Caco-2 (cell line): ENCODE results near the gene PLEKHF1. TPM values are rescaled to one million over a fixed set of nuclear protein-coding genes. Genes with fewer than 3 reads are reported as not detected.

Experiments used
- BruUV-seq: library from RNA; stranded (reverse); fragments of 400-500 nt; replicated peaks from 2 replicates; lab custom pipeline; 2021; lab: Mats Ljungman, UMichigan
- CTCF ChIA-PET: fragments of 300-600 bp; sonication (Branson Sonifier 250); formaldehyde crosslinking; loops from one replicate; lab custom pipeline; 2022; ENCODE audit warnings: antibody characterized with exemption; lab: Charles Lee
- POLR2A ChIA-PET: fragments of 300-600 bp; sonication (Branson Sonifier 250); formaldehyde crosslinking; loops from one replicate; lab custom pipeline; 2022; ENCODE audit warnings: antibody characterized with exemption; lab: Charles Lee
- DNase-seq, 2 experiments: peaks; one replicate each; pipeline versions ENCODE4 v3.0.0 to v3.0.0-alpha.2; 2020 to 2022
- H3K27me3 ChIP-seq: replicated peaks from 2 replicates; pipeline ENCODE4 v1.6.0; 2011; ENCODE audit warnings: low read length; ENCODE audit not compliant: control insufficient read depth, insufficient read depth
- H3K36me3 ChIP-seq: 2 replicates; pipeline ENCODE4 v1.5.1; 2011; ENCODE audit warnings: low read length; ENCODE audit not compliant: control insufficient read depth, insufficient read depth
- H3K4me1 ChIP-seq: fragments of 250-450 bp; sonication (Bioruptor Pico); 2 replicates; pipeline ENCODE4 v1.5.1; 2020; ENCODE audit warnings: mild to moderate bottlenecking
- H3K4me3 ChIP-seq: 2 replicates; pipeline ENCODE4 v1.5.1; 2011; ENCODE audit warnings: low read depth, mild to moderate bottlenecking, control low read depth, low read length
- H3K9me3 ChIP-seq: fragments of 250-450 bp; sonication (Bioruptor Pico); 2 replicates; pipeline ENCODE4 v1.5.1; 2020; ENCODE audit warnings: mild to moderate bottlenecking, moderate library complexity
- H3K27ac Mint-ChIP-seq: one replicate; pipeline ENCODE4 v1.8.0; 2022; ENCODE audit warnings: mixed read lengths; ENCODE audit not compliant: unreplicated experiment
- H3K27me3 Mint-ChIP-seq: one replicate; pipeline ENCODE4 v1.8.0; 2022; ENCODE audit warnings: mixed read lengths; ENCODE audit not compliant: insufficient read depth, unreplicated experiment
- H3K36me3 Mint-ChIP-seq: one replicate; pipeline ENCODE4 v1.8.0; 2022; ENCODE audit warnings: mild to moderate bottlenecking, mixed read lengths; ENCODE audit not compliant: insufficient read depth, unreplicated experiment
- H3K4me1 Mint-ChIP-seq: one replicate; pipeline ENCODE4 v1.8.0; 2022; ENCODE audit warnings: low read depth, mixed read lengths; ENCODE audit not compliant: unreplicated experiment
- H3K4me3 Mint-ChIP-seq: one replicate; pipeline ENCODE4 v1.8.0; 2022; ENCODE audit warnings: mild to moderate bottlenecking, moderate library complexity, mixed read lengths; ENCODE audit not compliant: unreplicated experiment
- H3K9me3 Mint-ChIP-seq: one replicate; pipeline ENCODE4 v1.8.0; 2022; ENCODE audit warnings: mixed read lengths; ENCODE audit not compliant: unreplicated experiment
- intact Hi-C: fragments of 100-400 bp; cut with micrococcal nuclease; formaldehyde crosslinking; loops from one replicate; pipeline ENCODE4 v1.10.0; 2022; ENCODE audit not compliant: unreplicated experiment
- total RNA-seq: library from RNA; stranded (reverse); gene quantifications from 2 replicates; pipeline ENCODE4 v1.2.3, GENCODE V29; 2022
- TF ChIP-seq, protein P1 (sequence below), 2 experiments: fragments of 200-600 bp in 1 of 2; IDR thresholded peaks; 1 replicate in 1 of 2; 2 replicates in 1 of 2; pipeline versions ENCODE4 v1.5.1 to v1.8.0; 2011 to 2022; ENCODE audit warnings: antibody characterized with exemption in 1 of 2, control low read depth in 1 of 2, inconsistent platforms in 1 of 2, low read depth in 1 of 2, low read length in 1 of 2, mild to moderate bottlenecking in 1 of 2, moderate library complexity in 1 of 2; ENCODE audit not compliant: insufficient read depth in 1 of 2, severe bottlenecking in 1 of 2, unreplicated experiment in 1 of 2

PLEKHF1 gene
- total RNA-seq, 1 experiment from 2014 or later = 5.0 TPM

DNA sequence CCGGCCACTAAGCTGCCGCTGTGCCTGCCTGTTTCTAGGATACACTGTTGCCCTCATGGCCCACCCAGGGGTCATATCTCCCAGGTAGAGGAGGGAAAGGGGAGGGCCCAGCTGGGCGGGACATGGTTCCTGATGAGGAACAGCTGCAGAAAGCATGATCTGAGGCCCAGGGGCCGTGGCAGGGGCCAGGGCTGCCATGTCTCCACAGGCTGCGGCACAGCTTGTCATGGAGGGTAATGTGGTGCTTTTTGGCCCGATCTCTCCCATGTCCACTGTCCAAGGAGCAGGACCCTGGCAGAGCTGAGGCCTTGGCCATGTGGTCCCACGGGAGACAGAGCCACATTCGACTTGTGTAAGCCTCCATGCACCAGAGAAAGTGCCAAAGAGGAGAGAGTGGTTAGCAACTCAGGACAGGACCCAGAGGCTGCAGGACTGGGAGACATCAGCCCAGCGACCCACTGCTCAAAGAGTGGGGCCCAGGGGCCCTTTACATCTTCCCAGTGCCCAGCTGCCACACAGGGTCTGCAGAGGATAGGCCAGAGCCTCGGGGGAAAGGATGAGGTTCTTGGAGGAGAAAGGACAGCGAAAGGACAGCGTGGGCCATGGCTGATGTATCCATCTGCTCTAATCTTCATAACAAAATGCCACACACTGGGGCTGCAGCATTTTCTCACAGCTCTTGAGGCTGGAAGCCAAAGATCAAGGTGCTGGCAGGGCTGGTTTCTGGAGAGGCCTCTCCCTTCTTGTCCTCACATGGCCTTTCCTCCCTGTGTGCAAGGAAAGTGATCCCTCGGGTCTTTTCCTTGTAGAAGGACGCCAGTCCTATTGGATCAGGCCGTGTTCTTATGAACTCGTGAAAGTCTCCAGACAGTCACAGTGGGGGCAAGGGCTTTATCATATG lies 47.6 kb upstream of the PLEKHF1 start:
- Histone ChIP-seq H3K4me3 (no peak overlapping the region), H3K36me3 (peaks cover 1% of the 10 kb centered on the region), H3K27me3 (no peaks in the 10 kb centered on the region), H3K9me3 (no peaks in the 10 kb centered on the region), H3K4me1 (no peaks in the 10 kb centered on the region)
- H3K4me3 Mint-ChIP-seq = no peak overlapping the region
- intact Hi-C loops = no loop called here
- BruUV-seq = no TSS peak
- H3K9me3 Mint-ChIP-seq = no peaks in the 10 kb centered on the region
- DNase-seq = no peak
- H3K36me3 Mint-ChIP-seq = peaks cover 37% of the 10 kb centered on the region
- ChIA-PET CTCF (no interaction called here), POLR2A (no interaction called here)
- no peak overlapping the region for H3K27ac Mint-ChIP-seq
- H3K4me1 Mint-ChIP-seq = no peaks in the 10 kb centered on the region
- H3K27me3 Mint-ChIP-seq = peaks cover 4% of the 10 kb centered on the region
- TF ChIP-seq, protein P1, sequence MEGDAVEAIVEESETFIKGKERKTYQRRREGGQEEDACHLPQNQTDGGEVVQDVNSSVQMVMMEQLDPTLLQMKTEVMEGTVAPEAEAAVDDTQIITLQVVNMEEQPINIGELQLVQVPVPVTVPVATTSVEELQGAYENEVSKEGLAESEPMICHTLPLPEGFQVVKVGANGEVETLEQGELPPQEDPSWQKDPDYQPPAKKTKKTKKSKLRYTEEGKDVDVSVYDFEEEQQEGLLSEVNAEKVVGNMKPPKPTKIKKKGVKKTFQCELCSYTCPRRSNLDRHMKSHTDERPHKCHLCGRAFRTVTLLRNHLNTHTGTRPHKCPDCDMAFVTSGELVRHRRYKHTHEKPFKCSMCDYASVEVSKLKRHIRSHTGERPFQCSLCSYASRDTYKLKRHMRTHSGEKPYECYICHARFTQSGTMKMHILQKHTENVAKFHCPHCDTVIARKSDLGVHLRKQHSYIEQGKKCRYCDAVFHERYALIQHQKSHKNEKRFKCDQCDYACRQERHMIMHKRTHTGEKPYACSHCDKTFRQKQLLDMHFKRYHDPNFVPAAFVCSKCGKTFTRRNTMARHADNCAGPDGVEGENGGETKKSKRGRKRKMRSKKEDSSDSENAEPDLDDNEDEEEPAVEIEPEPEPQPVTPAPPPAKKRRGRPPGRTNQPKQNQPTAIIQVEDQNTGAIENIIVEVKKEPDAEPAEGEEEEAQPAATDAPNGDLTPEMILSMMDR (IDR thresholded peaks at IDR 0.05; ENCODE audit: insufficient read depth in 1 of 2, low read depth in 1 of 2, low read length in 1 of 2, severe bottlenecking in 1 of 2, unreplicated experiment in 1 of 2) = no peak

DNA sequence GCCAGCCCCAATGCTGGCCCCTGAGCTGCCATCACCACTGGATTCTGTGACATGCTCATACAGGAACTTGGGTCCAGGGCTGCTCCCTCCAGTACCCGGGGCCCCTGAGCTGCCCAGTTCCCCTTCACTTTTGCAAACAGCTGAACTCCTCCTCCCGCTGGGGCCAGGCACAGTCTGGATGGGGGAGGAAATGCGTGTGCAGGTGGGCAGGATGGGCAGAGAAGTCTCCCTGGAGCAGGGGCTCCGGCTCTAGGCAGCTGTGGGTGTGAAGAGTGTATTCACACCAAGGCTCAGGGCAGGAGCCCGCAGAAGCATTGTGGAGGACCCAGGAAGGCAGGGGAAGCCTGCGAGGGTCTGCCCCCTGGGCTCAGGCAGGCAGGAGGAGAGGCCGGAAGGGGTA lies 46.8 kb upstream of the PLEKHF1 start:
- Histone ChIP-seq H3K4me1 (no peaks in the 10 kb centered on the region), H3K9me3 (no peaks in the 10 kb centered on the region), H3K27me3 (no peaks in the 10 kb centered on the region), H3K4me3 (no peak overlapping the region), H3K36me3 (peaks cover 1% of the 10 kb centered on the region; the same call in 1 of the 2 replicates)
- intact Hi-C loops = no loop called here
- Mint-ChIP-seq H3K27me3 (peaks cover 4% of the 10 kb centered on the region), H3K4me3 (no peak overlapping the region), H3K36me3 (peaks cover 31% of the 10 kb centered on the region), H3K9me3 (no peaks in the 10 kb centered on the region), H3K4me1 (no peaks in the 10 kb centered on the region), H3K27ac (no peak overlapping the region)
- TF ChIP-seq, protein P1 (IDR thresholded peaks at IDR 0.05; ENCODE audit: insufficient read depth in 1 of 2, low read depth in 1 of 2, low read length in 1 of 2, severe bottlenecking in 1 of 2, unreplicated experiment in 1 of 2) = no peak
- BruUV-seq = no TSS peak
- ChIA-PET POLR2A (no interaction called here), CTCF (interaction anchor here (1.2 kb wide), 1 partner anchor 98 kb away, joined by 4 read pairs; no protein-coding TSS in a partner anchor)
- no peak for DNase-seq

DNA sequence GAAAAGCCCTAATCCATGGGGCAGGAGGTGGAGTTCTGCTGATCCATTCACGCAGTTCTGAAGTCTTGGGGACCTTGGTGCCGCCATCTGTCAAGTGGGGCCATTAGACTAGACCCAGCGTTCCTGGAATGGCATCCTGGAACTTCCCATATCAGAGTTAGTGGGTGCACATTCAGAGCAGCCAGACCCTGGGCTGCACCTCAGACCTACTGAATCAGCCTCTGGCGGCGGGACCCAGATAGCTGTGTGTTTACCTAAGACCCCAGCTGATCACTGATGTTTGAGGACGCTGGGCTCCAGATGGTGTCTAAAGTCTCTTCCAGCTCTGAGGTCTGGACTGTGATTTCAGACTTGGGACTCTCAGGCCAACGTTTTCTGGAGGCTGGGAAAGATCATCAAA lies 46.4 kb upstream of the PLEKHF1 start:
- no peaks in the 10 kb centered on the region for H3K4me1 ChIP-seq
- no peaks in the 10 kb centered on the region for H3K27me3 ChIP-seq
- TF ChIP-seq, protein P1 (IDR thresholded peaks at IDR 0.05; ENCODE audit: insufficient read depth in 1 of 2, low read depth in 1 of 2, low read length in 1 of 2, severe bottlenecking in 1 of 2, unreplicated experiment in 1 of 2) = no peak
- peaks cover 1% of the 10 kb centered on the region; the same call in 1 of the 2 replicates for H3K36me3 ChIP-seq
- DNase-seq = no peak
- intact Hi-C loops = no loop called here
- Mint-ChIP-seq H3K4me1 (no peaks in the 10 kb centered on the region), H3K4me3 (no peak overlapping the region), H3K27me3 (peaks cover 4% of the 10 kb centered on the region), H3K27ac (no peak overlapping the region), H3K36me3 (peaks cover 27% of the 10 kb centered on the region), H3K9me3 (no peaks in the 10 kb centered on the region)
- ChIA-PET POLR2A (interaction anchor here (0.6 kb wide), 1 partner anchor 47 kb away, joined by 3 read pairs; the partner anchor contains the start of gene PLEKHF1), CTCF (interaction anchor here (1.2 kb wide), 1 partner anchor 98 kb away, joined by 4 read pairs; no protein-coding TSS in a partner anchor)
- no peak overlapping the region for H3K4me3 ChIP-seq
- BruUV-seq = no TSS peak
- no peaks in the 10 kb centered on the region for H3K9me3 ChIP-seq
